K562 (cell line): ENCODE data around the gene KIAA0513. TPM values are rescaled to one million over a fixed set of nuclear protein-coding genes. Genes with fewer than 3 reads are reported as not detected.

ENCODE experiments used
- ATAC-seq: fragments of 200-7000 bp; cut with Tn5 transposase; 3 replicates; pipeline ENCODE4 v1.9.1; 2020; ENCODE audit warnings: moderate library complexity
- BruUV-seq: library from RNA; stranded (reverse); fragments of 400-500 nt; replicated peaks from 2 replicates; lab custom pipeline; 2021; lab: Mats Ljungman, UMichigan
- CTCF ChIA-PET: fragments of 300-600 bp; formaldehyde crosslinking; extraction: SDS; loops from one replicate; lab custom pipeline; 2021; ENCODE audit warnings: low intra/inter-chr PET ratio; lab: Yijun Ruan, JAX
- POLR2A ChIA-PET: fragments of 300-600, 350-650 bp; sonication (Branson Sonifier 250); formaldehyde crosslinking; extraction: SDS; loops from one replicate; lab custom pipeline; 2021; ENCODE audit warnings: antibody characterized with exemption, inconsistent platforms; lab: Yijun Ruan, JAX
- DNase-seq, 4 experiments: peaks; one replicate each; pipeline versions ENCODE4 v3.0.0 to v3.0.0-alpha.2; 2011 to 2018; ENCODE audit warnings: low spot score in 3 of 4, mixed read lengths in 3 of 4; ENCODE audit errors: extremely low read depth in 1 of 4
- FAIRE-seq: peaks from 2 replicates; lab custom pipeline; 2011; peaks lifted over from hg19 to GRCh38; lab: Jason Lieb, UNC
- H2AFZ ChIP-seq: 2 replicates; pipeline ENCODE4 v1.6.0; 2011; ENCODE audit warnings: low read depth, low read length, control low read depth, inconsistent platforms
- H3K27ac ChIP-seq: fragments of 200-600 bp; 3 replicates; pipeline ENCODE4 v1.8.0; 2011; ENCODE audit warnings: low read depth, mild to moderate bottlenecking, control low read depth, inconsistent platforms, low read length, moderate library complexity, mixed read lengths; ENCODE audit errors: extremely low read depth
- H3K27me3 ChIP-seq, 2 experiments: fragments of 300-600 bp in 1 of 2; 2 replicates in 1 of 2; 3 replicates in 1 of 2; pipeline versions ENCODE4 v1.6.0 to v1.8.0; 2011; ENCODE audit warnings: inconsistent platforms in 2 of 2, low read length in 2 of 2, mild to moderate bottlenecking in 1 of 2, mixed read lengths in 1 of 2, moderate library complexity in 1 of 2; ENCODE audit not compliant: control insufficient read depth in 2 of 2, insufficient read depth in 2 of 2
- H3K36me3 ChIP-seq: fragments of 300-600 bp; 3 replicates; pipeline ENCODE4 v1.8.0; 2011; ENCODE audit warnings: mild to moderate bottlenecking, low read length, inconsistent platforms; ENCODE audit not compliant: control insufficient read depth, insufficient read depth
- H3K4me1 ChIP-seq, 2 experiments: fragments of 200-600 bp in 1 of 2; replicated peaks in 1 of 2; 2 replicates in 1 of 2; 3 replicates in 1 of 2; pipeline versions ENCODE4 v1.5.1 to v1.8.0; 2011; ENCODE audit warnings: inconsistent platforms in 2 of 2, low read length in 2 of 2, mild to moderate bottlenecking in 1 of 2, mixed read lengths in 1 of 2, moderate library complexity in 1 of 2; ENCODE audit not compliant: control insufficient read depth in 2 of 2, insufficient read depth in 2 of 2
- H3K4me2 ChIP-seq: 2 replicates; pipeline ENCODE4 v1.6.1; 2011; ENCODE audit warnings: low read length, control low read depth, inconsistent platforms, mixed read lengths; ENCODE audit not compliant: insufficient read depth
- H3K4me3 ChIP-seq: fragments of 200-600 bp; sonication (generic), shearing (Covaris generic); 2 replicates; pipeline ENCODE4 v1.5.1; 2016; ENCODE audit warnings: control low read depth, inconsistent platforms
- H3K79me2 ChIP-seq: fragments of 200-600 bp; 3 replicates; pipeline ENCODE4 v1.8.0; 2011; ENCODE audit warnings: low read length, inconsistent platforms; ENCODE audit not compliant: control insufficient read depth, insufficient read depth
- H3K9ac ChIP-seq, 2 experiments: 2 replicates each; pipeline versions ENCODE4 v1.6.0 to v1.6.1; 2011; ENCODE audit warnings: low read depth in 2 of 2, low read length in 2 of 2, control low read depth in 1 of 2, inconsistent platforms in 1 of 2, mild to moderate bottlenecking in 1 of 2, mixed read lengths in 1 of 2; ENCODE audit not compliant: insufficient read depth in 1 of 2
- H3K9me1 ChIP-seq: one replicate; pipeline ENCODE4 v1.6.0; 2011; ENCODE audit warnings: inconsistent platforms, mild to moderate bottlenecking, low read length, moderate library complexity; ENCODE audit not compliant: control insufficient read depth, insufficient read depth
- H3K9me3 ChIP-seq: replicated peaks from 2 replicates; pipeline ENCODE4 v1.5.1; 2011; ENCODE audit warnings: low read depth, low read length, inconsistent platforms; ENCODE audit not compliant: control insufficient read depth, insufficient read depth
- H4K20me1 ChIP-seq: replicated peaks from 2 replicates; pipeline ENCODE4 v1.6.1; 2011; ENCODE audit warnings: low read length, inconsistent platforms, mixed read lengths; ENCODE audit not compliant: control insufficient read depth, insufficient read depth
- BMI1 ChIP-seq: fragments of 150-350 bp; IDR thresholded peaks from 2 replicates; pipeline ENCODE4 v1.6.1; 2014; ENCODE audit warnings: low read length
- CGGBP1 ChIP-seq: fragments of 250-450 bp; sonication (Bioruptor Pico); IDR thresholded peaks from 2 replicates; pipeline ENCODE4 v1.9.0; 2021; ENCODE audit warnings: mild to moderate bottlenecking
- GATAD2B ChIP-seq: fragments of 450-650 bp; IDR thresholded peaks from 2 replicates; pipeline ENCODE4 v1.6.1; 2017; ENCODE audit warnings: mild to moderate bottlenecking, borderline replicate concordance
- POLR2AphosphoS5 ChIP-seq: IDR thresholded peaks from 2 replicates; pipeline ENCODE4 v1.6.1; 2011; ENCODE audit warnings: mild to moderate bottlenecking, low read depth, low read length, moderate library complexity; ENCODE audit not compliant: control insufficient read depth, insufficient read depth
- POLR2H ChIP-seq: IDR thresholded peaks from 2 replicates; pipeline ENCODE4 v1.6.1; 2016; ENCODE audit warnings: missing genetic modification characterization, low read depth, mild to moderate bottlenecking, control low read depth, missing compliant biosample characterization, moderate library complexity
- TRIM25 ChIP-seq: fragments of 450-650 bp; IDR thresholded peaks from 2 replicates; pipeline ENCODE4 v1.7.0; 2016; ENCODE audit warnings: borderline replicate concordance
- ZKSCAN8 ChIP-seq: fragments of 200-800 bp; sonication (Bioruptor generic); IDR thresholded peaks from 2 replicates; pipeline ENCODE4 v1.6.1; 2016; ENCODE audit warnings: missing genetic modification characterization, missing compliant biosample characterization
- ZNF766 ChIP-seq: fragments of 200-800 bp; sonication (Bioruptor generic); conservative IDR thresholded peaks from 2 replicates; pipeline ENCODE4 v1.6.1; 2016; ENCODE audit warnings: missing genetic modification characterization, missing compliant biosample characterization
- WGBS: fragments of 100-300 bp; shearing (Covaris generic); methylation state at CpG from one replicate; pipeline ENCODE4 v1.1.6; 2016; ENCODE audit warnings: low coverage, mixed read lengths; ENCODE audit not compliant: insufficient coverage; ENCODE audit errors: missing lambda C conversion rate; 5-methylcytosine and 5-hydroxymethylcytosine counted together
- in situ Hi-C: fragments of 300-500 bp; cut with MboI; formaldehyde crosslinking; loops from 4 replicates; pipeline ENCODE4 v1.15.0; 2018; ENCODE audit warnings: inconsistent platforms, mixed read lengths
- intact Hi-C: fragments of 100-400 bp; cut with micrococcal nuclease; formaldehyde crosslinking; loops from 2 replicates; pipeline ENCODE4 v1.14.2; 2022
- polyA plus RNA-seq, 8 experiments: library from polyadenylated mRNA; depleted of rRNA in 4 of 8; stranded (reverse) in 5 of 8; unstranded in 3 of 8; fragments of >200 nt; fragmentation: Nextera tagmentation in 2 of 8; fragmentation: Illumina TruSeq in 1 of 8; extraction: Ambion mirVana in 2 of 8; extraction: Trizol in 1 of 8; gene quantifications; 2 replicates each; pipeline versions ENCODE4 v1.2.1 to v1.2.3, GENCODE V29; 2011 to 2014; ENCODE audit warnings: inconsistent platforms in 1 of 8, missing spikeins in 1 of 8
- total RNA-seq, 7 experiments: library from RNA; depleted of rRNA in 6 of 7; stranded (reverse); fragments of >200 nt in 6 of 7; fragmentation: Illumina TruSeq in 2 of 7; extraction: Trizol in 2 of 7; gene quantifications; 2 replicates each; pipeline versions ENCODE4 v1.2.1 to v1.2.3, GENCODE V29; 2011 to 2021; ENCODE audit warnings: low replicate concordance in 1 of 7
- TF ChIP-seq, protein P1 (sequence below): fragments of 450-650 bp; IDR thresholded peaks from 2 replicates; pipeline ENCODE4 v1.7.1; 2018; ENCODE audit warnings: mild to moderate bottlenecking, low read depth; ENCODE audit not compliant: partially characterized antibody
- TF ChIP-seq, protein P2 (sequence below), 2 experiments: fragments of 450-650 bp; IDR thresholded peaks; 2 replicates each; pipeline ENCODE4 v1.6.1; 2018; ENCODE audit warnings: mild to moderate bottlenecking in 2 of 2, low read depth in 1 of 2; ENCODE audit not compliant: partially characterized antibody in 2 of 2

KIAA0513 gene
- total and polyA plus RNA-seq, 9 of the 15 experiments (the other 6 are each of a cell fraction or from before 2014, with no cell fraction given): 0.18 to 13.7 (median 10.2) TPM

DNA sequence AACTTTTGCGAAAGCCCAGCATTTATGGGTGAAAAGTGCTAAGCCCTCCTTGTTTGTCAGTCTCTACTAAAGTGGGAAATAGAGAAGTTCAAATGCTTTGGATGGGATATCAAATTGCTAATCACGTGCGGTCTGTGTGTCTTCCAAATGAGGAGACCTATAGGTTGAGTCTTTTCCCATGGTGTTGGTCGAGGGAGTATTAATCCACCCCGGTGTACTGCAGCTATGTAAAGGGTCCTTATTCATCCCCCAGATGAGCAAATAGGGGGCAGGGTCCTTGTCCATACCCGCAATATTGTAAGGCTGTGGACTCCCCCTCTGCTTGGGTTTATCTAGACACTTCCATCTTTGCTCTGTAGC lies 14.6 kb downstream of the KIAA0513 start:
- Histone ChIP-seq H3K79me2 (peaks cover 15% of the 10 kb centered on the region), H3K4me2 (peak overlapping the region; percentile 40; the same call in 1 of the 2 replicates), H3K9ac (0 out of 4 replicates have a peak overlapping the region, but pooled peaks of 1 of the 2 experiments have one; percentile 1), H3K27me3 (no peaks in the 10 kb centered on the region), H3K27ac (no peak overlapping the region), H4K20me1 (no peaks in the 10 kb centered on the region), H3K36me3 (peaks cover 2% of the 10 kb centered on the region; the same call in 1 of the 3 replicates), H3K4me3 (no peak overlapping the region), H3K9me1 (peaks cover 4% of the 10 kb centered on the region), H2AFZ (peak overlapping the region; percentile 41), H3K9me3 (no peaks in the 10 kb centered on the region), H3K4me1 (peaks cover 23 to 35% of the 10 kb centered on the region in 2 experiments)
- BruUV-seq: no TSS peak
- ChIA-PET POLR2A (interaction anchor here (1.0 kb wide), 2 partner anchors 13 to 15 kb away, joined by 3 read pairs; no protein-coding TSS in a partner anchor), CTCF (no interaction called here)
- ATAC-seq (no peak), FAIRE-seq (no peak), DNase-seq (no peak)
- intact Hi-C loops (no loop called here), in situ Hi-C loops (no loop called here)
- WGBS: 25% methylated on average over 6 of the region's 6 CpGs
- TF ChIP-seq ZNF766 (CRISPR knock-in tag) (no peak), BMI1 (no peak), GATAD2B (no peak), POLR2H (tag) (no peak), CGGBP1 (no peak), POLR2AphosphoS5 (no peak), TRIM25 (no peak), ZKSCAN8 (CRISPR knock-in tag) (no peak)
- TF ChIP-seq, protein P1, sequence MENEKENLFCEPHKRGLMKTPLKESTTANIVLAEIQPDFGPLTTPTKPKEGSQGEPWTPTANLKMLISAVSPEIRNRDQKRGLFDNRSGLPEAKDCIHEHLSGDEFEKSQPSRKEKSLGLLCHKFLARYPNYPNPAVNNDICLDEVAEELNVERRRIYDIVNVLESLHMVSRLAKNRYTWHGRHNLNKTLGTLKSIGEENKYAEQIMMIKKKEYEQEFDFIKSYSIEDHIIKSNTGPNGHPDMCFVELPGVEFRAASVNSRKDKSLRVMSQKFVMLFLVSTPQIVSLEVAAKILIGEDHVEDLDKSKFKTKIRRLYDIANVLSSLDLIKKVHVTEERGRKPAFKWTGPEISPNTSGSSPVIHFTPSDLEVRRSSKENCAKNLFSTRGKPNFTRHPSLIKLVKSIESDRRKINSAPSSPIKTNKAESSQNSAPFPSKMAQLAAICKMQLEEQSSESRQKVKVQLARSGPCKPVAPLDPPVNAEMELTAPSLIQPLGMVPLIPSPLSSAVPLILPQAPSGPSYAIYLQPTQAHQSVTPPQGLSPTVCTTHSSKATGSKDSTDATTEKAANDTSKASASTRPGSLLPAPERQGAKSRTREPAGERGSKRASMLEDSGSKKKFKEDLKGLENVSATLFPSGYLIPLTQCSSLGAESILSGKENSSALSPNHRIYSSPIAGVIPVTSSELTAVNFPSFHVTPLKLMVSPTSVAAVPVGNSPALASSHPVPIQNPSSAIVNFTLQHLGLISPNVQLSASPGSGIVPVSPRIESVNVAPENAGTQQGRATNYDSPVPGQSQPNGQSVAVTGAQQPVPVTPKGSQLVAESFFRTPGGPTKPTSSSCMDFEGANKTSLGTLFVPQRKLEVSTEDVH: no peak
- TF ChIP-seq, protein P2, sequence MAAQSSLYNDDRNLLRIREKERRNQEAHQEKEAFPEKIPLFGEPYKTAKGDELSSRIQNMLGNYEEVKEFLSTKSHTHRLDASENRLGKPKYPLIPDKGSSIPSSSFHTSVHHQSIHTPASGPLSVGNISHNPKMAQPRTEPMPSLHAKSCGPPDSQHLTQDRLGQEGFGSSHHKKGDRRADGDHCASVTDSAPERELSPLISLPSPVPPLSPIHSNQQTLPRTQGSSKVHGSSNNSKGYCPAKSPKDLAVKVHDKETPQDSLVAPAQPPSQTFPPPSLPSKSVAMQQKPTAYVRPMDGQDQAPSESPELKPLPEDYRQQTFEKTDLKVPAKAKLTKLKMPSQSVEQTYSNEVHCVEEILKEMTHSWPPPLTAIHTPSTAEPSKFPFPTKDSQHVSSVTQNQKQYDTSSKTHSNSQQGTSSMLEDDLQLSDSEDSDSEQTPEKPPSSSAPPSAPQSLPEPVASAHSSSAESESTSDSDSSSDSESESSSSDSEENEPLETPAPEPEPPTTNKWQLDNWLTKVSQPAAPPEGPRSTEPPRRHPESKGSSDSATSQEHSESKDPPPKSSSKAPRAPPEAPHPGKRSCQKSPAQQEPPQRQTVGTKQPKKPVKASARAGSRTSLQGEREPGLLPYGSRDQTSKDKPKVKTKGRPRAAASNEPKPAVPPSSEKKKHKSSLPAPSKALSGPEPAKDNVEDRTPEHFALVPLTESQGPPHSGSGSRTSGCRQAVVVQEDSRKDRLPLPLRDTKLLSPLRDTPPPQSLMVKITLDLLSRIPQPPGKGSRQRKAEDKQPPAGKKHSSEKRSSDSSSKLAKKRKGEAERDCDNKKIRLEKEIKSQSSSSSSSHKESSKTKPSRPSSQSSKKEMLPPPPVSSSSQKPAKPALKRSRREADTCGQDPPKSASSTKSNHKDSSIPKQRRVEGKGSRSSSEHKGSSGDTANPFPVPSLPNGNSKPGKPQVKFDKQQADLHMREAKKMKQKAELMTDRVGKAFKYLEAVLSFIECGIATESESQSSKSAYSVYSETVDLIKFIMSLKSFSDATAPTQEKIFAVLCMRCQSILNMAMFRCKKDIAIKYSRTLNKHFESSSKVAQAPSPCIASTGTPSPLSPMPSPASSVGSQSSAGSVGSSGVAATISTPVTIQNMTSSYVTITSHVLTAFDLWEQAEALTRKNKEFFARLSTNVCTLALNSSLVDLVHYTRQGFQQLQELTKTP (IDR thresholded peaks at IDR 0.05; ENCODE audit: low read depth in 1 of 2, partially characterized antibody in 2 of 2): no peak
